Liver (tissue), 9 donors: ENCODE measurements around the gene ATG14. TPM values are rescaled to one million over a fixed set of nuclear protein-coding genes. Genes with fewer than 3 reads are reported as not detected.

ENCODE experiments used
- DNase-seq: peaks from one replicate; pipeline ENCODE4 v3.0.0-alpha.2; 2017; ENCODE audit warnings: low spot score
- H3K27ac ChIP-seq, 2 donors: one replicate each; pipeline ENCODE4 v1.7.0; 2013; ENCODE audit warnings: inconsistent platforms in 2 of 2, low read length in 2 of 2, control low read depth in 1 of 2, low read depth in 1 of 2, mild to moderate bottlenecking in 1 of 2
- H3K27me3 ChIP-seq, 4 donors: one replicate each; pipeline versions ENCODE4 v1.6.1 to v1.7.0; 2013; ENCODE audit warnings: low read length in 3 of 4, inconsistent platforms in 1 of 4, mild to moderate bottlenecking in 1 of 4, moderate library complexity in 1 of 4; ENCODE audit not compliant: control insufficient read depth in 4 of 4, insufficient read depth in 4 of 4
- H3K36me3 ChIP-seq, 4 donors: one replicate each; pipeline versions ENCODE4 v1.6.1 to v1.7.0; 2013; ENCODE audit warnings: low read length in 3 of 4, mild to moderate bottlenecking in 3 of 4, low read depth in 1 of 4, moderate library complexity in 1 of 4; ENCODE audit not compliant: control insufficient read depth in 4 of 4, insufficient read depth in 3 of 4
- H3K4me1 ChIP-seq, 4 donors: one replicate each; pipeline versions ENCODE4 v1.6.1 to v1.7.0; 2013; ENCODE audit warnings: low read length in 3 of 4, mild to moderate bottlenecking in 3 of 4, moderate library complexity in 1 of 4; ENCODE audit not compliant: control insufficient read depth in 4 of 4, insufficient read depth in 4 of 4
- H3K4me3 ChIP-seq, 3 donors: one replicate each; pipeline versions ENCODE4 v1.6.1 to v1.7.0; 2013; ENCODE audit warnings: low read length in 3 of 3, control low read depth in 1 of 3, low read depth in 1 of 3, mild to moderate bottlenecking in 1 of 3
- H3K9ac ChIP-seq, 2 donors: one replicate each; pipeline ENCODE4 v1.7.0; 2013; ENCODE audit warnings: low read length in 2 of 2, mild to moderate bottlenecking in 2 of 2, moderate library complexity in 2 of 2, control low read depth in 1 of 2, low read depth in 1 of 2
- H3K9me3 ChIP-seq, 4 donors: one replicate each; pipeline versions ENCODE4 v1.6.1 to v1.7.0; 2013; ENCODE audit warnings: low read length in 3 of 4; ENCODE audit not compliant: control insufficient read depth in 4 of 4
- EGR1 ChIP-seq, 2 donors: IDR thresholded peaks; 2 replicates each; pipeline ENCODE4 v1.6.1; 2016 to 2018; ENCODE audit warnings: antibody characterized with exemption in 2 of 2, low read depth in 2 of 2
- FOXA2 ChIP-seq: IDR thresholded peaks from 2 replicates; pipeline ENCODE4 v1.6.1; 2016; ENCODE audit warnings: antibody characterized with exemption
- GABPA ChIP-seq, 2 donors: IDR thresholded peaks in 1 of 2; conservative IDR thresholded peaks in 1 of 2; 2 replicates each; pipeline ENCODE4 v1.6.1; 2016; ENCODE audit warnings: antibody characterized with exemption in 2 of 2, mild to moderate bottlenecking in 1 of 2, moderate library complexity in 1 of 2
- HNF4A ChIP-seq, 2 donors: conservative IDR thresholded peaks; 2 replicates each; pipeline ENCODE4 v1.6.1; 2016; ENCODE audit warnings: antibody characterized with exemption in 2 of 2, mild to moderate bottlenecking in 2 of 2
- HNF4G ChIP-seq: IDR thresholded peaks from 2 replicates; pipeline ENCODE4 v1.6.1; 2016; ENCODE audit warnings: antibody characterized with exemption
- JUND ChIP-seq, 2 donors: IDR thresholded peaks; 2 replicates each; pipeline ENCODE4 v1.6.1; 2016; ENCODE audit warnings: antibody characterized with exemption in 2 of 2
- NR2F2 ChIP-seq: IDR thresholded peaks from 2 replicates; pipeline ENCODE4 v1.6.1; 2016; ENCODE audit warnings: antibody characterized with exemption
- RXRA ChIP-seq, 2 donors: IDR thresholded peaks; 2 replicates each; pipeline ENCODE4 v1.6.1; 2017 to 2018; ENCODE audit warnings: antibody characterized with exemption in 2 of 2, mild to moderate bottlenecking in 1 of 2
- SP1 ChIP-seq: IDR thresholded peaks from 2 replicates; pipeline ENCODE4 v1.6.1; 2018; ENCODE audit warnings: antibody characterized with exemption, mild to moderate bottlenecking
- TAF1 ChIP-seq: conservative IDR thresholded peaks from 2 replicates; pipeline ENCODE4 v1.6.1; 2016; ENCODE audit warnings: antibody characterized with exemption, mild to moderate bottlenecking
- YY1 ChIP-seq: IDR thresholded peaks from 2 replicates; pipeline ENCODE4 v1.6.1; 2016; ENCODE audit warnings: antibody characterized with exemption, mild to moderate bottlenecking
- WGBS: extraction: QIAGEN DNeasy Blood & Tissue Kit; methylation state at CpG from one replicate; pipeline ENCODE4 v1.1.7; 2013; 5-methylcytosine and 5-hydroxymethylcytosine counted together
- polyA plus RNA-seq, 2 donors: library from polyadenylated mRNA; stranded (reverse) in 1 of 2; unstranded in 1 of 2; fragments of 200-250 nt in 1 of 2; fragments of >200 nt in 1 of 2; fragmentation: Nextera tagmentation in 1 of 2; extraction: Ambion mirVana in 1 of 2; gene quantifications; one replicate each; pipeline versions ENCODE4 v1.2.1 to v1.2.3, GENCODE V29; 2013 to 2015
- total RNA-seq, 2 donors: library from RNA; depleted of rRNA; stranded (reverse); fragments of >200 nt; gene quantifications; one replicate each; pipeline ENCODE4 v1.2.3, GENCODE V29; 2014
- TF ChIP-seq, protein P1 (sequence below): IDR thresholded peaks from 2 replicates; pipeline ENCODE4 v1.6.1; 2016; ENCODE audit warnings: antibody characterized with exemption
- TF ChIP-seq, protein P2 (sequence below): IDR thresholded peaks from 2 replicates; pipeline ENCODE4 v1.6.1; 2016; ENCODE audit warnings: antibody characterized with exemption, mild to moderate bottlenecking
- TF ChIP-seq, protein P3 (sequence below): fragments of 150-350 bp; IDR thresholded peaks from 2 replicates; pipeline ENCODE4 v1.5.1; 2017; ENCODE audit warnings: improper control_type of control experiment, low read depth, low read length; ENCODE audit not compliant: missing input control
- TF ChIP-seq, protein P4 (sequence below): IDR thresholded peaks from 2 replicates; pipeline ENCODE4 v1.6.1; 2016; ENCODE audit warnings: antibody characterized with exemption
- TF ChIP-seq, protein P5 (sequence below): IDR thresholded peaks from 2 replicates; pipeline ENCODE4 v1.6.1; 2016; ENCODE audit warnings: antibody characterized with exemption
- donor health status: healthy.
- donor health status: healthy.
- donor health status: healthy.
- donor health status: healthy.
- donor health status: healthy.

The ATG14 gene
- total and polyA plus RNA-seq, 4 donors: 1.9 to 16.0 (median 4.4) TPM

DNA sequence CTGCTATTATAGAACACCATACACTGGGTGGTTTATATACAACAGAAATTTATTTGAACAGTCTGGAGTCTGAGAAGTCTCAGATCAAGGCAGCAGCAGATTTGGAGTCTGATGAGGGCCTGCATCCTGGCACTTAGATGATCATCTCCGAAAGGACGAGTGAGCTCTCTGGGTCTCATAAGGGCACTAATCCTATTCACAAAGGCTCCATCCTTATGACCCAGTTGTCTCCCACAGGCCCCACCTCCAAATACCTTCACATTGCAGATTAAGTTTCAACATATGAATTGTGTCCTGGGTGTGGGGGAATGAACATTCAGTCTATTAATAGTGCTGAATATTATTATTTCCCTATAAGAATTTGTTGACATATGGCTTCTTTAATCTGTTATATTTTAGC is 86.8 kb downstream of the ATG14 start (continued):
- TF ChIP-seq GABPA (IDR thresholded peaks at IDR 0.05 in 1 of 2, conservative IDR thresholded peaks at IDR 0.05 in 1 of 2) (no peak), NR2F2 (no peak), HNF4A (conservative IDR thresholded peaks at IDR 0.05) (no peak)
- TF ChIP-seq, protein P1, sequence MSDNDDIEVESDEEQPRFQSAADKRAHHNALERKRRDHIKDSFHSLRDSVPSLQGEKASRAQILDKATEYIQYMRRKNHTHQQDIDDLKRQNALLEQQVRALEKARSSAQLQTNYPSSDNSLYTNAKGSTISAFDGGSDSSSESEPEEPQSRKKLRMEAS: no peak

DNA sequence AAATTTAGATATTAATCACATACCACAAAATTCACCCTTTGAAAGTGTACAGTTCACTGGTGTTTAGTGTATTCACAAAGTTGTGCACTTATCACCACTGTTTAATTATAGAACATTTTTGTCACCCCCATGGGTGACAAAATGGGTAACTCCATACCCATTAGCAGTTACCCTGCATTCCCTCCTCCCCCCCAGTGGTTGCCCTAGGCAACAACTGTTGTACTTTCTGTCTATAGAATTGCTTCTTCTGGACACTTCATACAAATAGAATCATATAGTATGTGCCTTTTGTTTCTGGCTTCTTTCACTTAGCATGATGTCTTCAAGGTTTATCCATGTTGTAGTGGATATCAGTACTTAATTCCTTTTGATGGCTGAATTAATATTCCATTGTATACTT is 87.7 kb downstream of the ATG14 start:
- no peak for DNase-seq
- TF ChIP-seq RXRA (IDR thresholded peaks at IDR 0.05) (no peak), EGR1 (IDR thresholded peaks at IDR 0.05; ENCODE audit: low read depth in 2 of 2) (no peak), HNF4A (conservative IDR thresholded peaks at IDR 0.05) (no peak), HNF4G (no peak), SP1 (no peak), YY1 (no peak), FOXA2 (no peak)
- TF ChIP-seq, protein P2, sequence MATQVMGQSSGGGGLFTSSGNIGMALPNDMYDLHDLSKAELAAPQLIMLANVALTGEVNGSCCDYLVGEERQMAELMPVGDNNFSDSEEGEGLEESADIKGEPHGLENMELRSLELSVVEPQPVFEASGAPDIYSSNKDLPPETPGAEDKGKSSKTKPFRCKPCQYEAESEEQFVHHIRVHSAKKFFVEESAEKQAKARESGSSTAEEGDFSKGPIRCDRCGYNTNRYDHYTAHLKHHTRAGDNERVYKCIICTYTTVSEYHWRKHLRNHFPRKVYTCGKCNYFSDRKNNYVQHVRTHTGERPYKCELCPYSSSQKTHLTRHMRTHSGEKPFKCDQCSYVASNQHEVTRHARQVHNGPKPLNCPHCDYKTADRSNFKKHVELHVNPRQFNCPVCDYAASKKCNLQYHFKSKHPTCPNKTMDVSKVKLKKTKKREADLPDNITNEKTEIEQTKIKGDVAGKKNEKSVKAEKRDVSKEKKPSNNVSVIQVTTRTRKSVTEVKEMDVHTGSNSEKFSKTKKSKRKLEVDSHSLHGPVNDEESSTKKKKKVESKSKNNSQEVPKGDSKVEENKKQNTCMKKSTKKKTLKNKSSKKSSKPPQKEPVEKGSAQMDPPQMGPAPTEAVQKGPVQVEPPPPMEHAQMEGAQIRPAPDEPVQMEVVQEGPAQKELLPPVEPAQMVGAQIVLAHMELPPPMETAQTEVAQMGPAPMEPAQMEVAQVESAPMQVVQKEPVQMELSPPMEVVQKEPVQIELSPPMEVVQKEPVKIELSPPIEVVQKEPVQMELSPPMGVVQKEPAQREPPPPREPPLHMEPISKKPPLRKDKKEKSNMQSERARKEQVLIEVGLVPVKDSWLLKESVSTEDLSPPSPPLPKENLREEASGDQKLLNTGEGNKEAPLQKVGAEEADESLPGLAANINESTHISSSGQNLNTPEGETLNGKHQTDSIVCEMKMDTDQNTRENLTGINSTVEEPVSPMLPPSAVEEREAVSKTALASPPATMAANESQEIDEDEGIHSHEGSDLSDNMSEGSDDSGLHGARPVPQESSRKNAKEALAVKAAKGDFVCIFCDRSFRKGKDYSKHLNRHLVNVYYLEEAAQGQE: no peak
- TF ChIP-seq, protein P1: no peak
- TF ChIP-seq, protein P3, sequence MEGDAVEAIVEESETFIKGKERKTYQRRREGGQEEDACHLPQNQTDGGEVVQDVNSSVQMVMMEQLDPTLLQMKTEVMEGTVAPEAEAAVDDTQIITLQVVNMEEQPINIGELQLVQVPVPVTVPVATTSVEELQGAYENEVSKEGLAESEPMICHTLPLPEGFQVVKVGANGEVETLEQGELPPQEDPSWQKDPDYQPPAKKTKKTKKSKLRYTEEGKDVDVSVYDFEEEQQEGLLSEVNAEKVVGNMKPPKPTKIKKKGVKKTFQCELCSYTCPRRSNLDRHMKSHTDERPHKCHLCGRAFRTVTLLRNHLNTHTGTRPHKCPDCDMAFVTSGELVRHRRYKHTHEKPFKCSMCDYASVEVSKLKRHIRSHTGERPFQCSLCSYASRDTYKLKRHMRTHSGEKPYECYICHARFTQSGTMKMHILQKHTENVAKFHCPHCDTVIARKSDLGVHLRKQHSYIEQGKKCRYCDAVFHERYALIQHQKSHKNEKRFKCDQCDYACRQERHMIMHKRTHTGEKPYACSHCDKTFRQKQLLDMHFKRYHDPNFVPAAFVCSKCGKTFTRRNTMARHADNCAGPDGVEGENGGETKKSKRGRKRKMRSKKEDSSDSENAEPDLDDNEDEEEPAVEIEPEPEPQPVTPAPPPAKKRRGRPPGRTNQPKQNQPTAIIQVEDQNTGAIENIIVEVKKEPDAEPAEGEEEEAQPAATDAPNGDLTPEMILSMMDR: no peak
- peaks cover 0 to 5% (median 0%) of the 10 kb centered on the region in 4 donors for H3K36me3 ChIP-seq
- no peak overlapping the region for H3K27ac ChIP-seq
- no peak overlapping the region for H3K4me3 ChIP-seq
- no peak overlapping the region for H3K9ac ChIP-seq
- no peaks in the 10 kb centered on the region for H3K9me3 ChIP-seq
- H3K4me1 ChIP-seq: no peaks in the 10 kb centered on the region
- H3K27me3 ChIP-seq: no peaks in the 10 kb centered on the region

DNA sequence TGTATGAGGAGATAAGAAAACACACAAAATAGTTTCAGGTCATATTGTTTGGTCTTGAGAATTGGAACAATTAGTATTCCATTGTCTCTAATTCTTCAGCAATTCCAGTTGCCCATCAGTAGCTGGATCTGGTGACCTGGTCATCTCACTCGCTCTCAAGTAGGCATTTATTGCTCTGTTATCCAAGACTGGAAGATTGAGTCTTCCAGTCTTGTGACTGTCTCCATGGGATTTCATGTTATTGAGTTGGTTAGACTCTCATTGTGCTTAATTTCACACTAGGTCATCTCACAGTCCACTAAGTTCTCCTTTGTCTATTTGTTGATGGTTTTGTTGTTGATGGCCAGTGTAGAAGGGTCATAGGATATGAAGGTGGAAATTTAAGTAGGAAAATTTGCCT is 92.9 kb downstream of the ATG14 start:
- H3K27me3 ChIP-seq: no peaks in the 10 kb centered on the region
- H3K27ac ChIP-seq: no peak overlapping the region
- H3K4me3 ChIP-seq: no peak overlapping the region
- no peak overlapping the region for H3K9ac ChIP-seq
- no peaks in the 10 kb centered on the region for H3K9me3 ChIP-seq
- no peak for DNase-seq
- H3K4me1 ChIP-seq: no peaks in the 10 kb centered on the region
- H3K36me3 ChIP-seq: peaks cover 0 to 7% (median 4%) of the 10 kb centered on the region in 4 donors
- 97% methylated on average over 1 of the region's 1 CpG for WGBS
- no peak for TF ChIP-seq NR2F2
- TF ChIP-seq EGR1 (IDR thresholded peaks at IDR 0.05; ENCODE audit: low read depth in 2 of 2): no peak
- TF ChIP-seq JUND (IDR thresholded peaks at IDR 0.05): no peak
- no peak for TF ChIP-seq TAF1
- TF ChIP-seq GABPA (IDR thresholded peaks at IDR 0.05 in 1 of 2, conservative IDR thresholded peaks at IDR 0.05 in 1 of 2): no peak
- TF ChIP-seq YY1: no peak
- TF ChIP-seq, protein P4, sequence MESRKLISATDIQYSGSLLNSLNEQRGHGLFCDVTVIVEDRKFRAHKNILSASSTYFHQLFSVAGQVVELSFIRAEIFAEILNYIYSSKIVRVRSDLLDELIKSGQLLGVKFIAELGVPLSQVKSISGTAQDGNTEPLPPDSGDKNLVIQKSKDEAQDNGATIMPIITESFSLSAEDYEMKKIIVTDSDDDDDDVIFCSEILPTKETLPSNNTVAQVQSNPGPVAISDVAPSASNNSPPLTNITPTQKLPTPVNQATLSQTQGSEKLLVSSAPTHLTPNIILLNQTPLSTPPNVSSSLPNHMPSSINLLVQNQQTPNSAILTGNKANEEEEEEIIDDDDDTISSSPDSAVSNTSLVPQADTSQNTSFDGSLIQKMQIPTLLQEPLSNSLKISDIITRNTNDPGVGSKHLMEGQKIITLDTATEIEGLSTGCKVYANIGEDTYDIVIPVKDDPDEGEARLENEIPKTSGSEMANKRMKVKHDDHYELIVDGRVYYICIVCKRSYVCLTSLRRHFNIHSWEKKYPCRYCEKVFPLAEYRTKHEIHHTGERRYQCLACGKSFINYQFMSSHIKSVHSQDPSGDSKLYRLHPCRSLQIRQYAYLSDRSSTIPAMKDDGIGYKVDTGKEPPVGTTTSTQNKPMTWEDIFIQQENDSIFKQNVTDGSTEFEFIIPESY: no peak
- TF ChIP-seq, protein P5, sequence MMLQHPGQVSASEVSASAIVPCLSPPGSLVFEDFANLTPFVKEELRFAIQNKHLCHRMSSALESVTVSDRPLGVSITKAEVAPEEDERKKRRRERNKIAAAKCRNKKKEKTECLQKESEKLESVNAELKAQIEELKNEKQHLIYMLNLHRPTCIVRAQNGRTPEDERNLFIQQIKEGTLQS: no peak
- no peak for TF ChIP-seq RXRA (IDR thresholded peaks at IDR 0.05)
- TF ChIP-seq, protein P3: no peak
- no peak for TF ChIP-seq HNF4G
